ENCODE results near the gene ARHGAP42. TPM values are rescaled to one million over a fixed set of nuclear protein-coding genes. Genes with fewer than 3 reads are reported as not detected.
"Not testable (repeated sequence)": the region's sequence is repeated elsewhere in the genome, so short reads cannot be mapped to it uniquely, and the experiment has no call there.

Gene ARHGAP42
- polyA plus RNA-seq, 10 donors = 19.7 to 33.1 (median 26.6) TPM

GRCh38 chr11:100963375-100963774 lies 276.3 kb downstream of the ARHGAP42 start:
- no peak for DNase-seq

- peak in 1 of 3 donors; percentile 49 for DNase-seq
These were observed 277.3 kb downstream of the ARHGAP42 start for GRCh38 chr11:100964435-100964834.

DNA sequence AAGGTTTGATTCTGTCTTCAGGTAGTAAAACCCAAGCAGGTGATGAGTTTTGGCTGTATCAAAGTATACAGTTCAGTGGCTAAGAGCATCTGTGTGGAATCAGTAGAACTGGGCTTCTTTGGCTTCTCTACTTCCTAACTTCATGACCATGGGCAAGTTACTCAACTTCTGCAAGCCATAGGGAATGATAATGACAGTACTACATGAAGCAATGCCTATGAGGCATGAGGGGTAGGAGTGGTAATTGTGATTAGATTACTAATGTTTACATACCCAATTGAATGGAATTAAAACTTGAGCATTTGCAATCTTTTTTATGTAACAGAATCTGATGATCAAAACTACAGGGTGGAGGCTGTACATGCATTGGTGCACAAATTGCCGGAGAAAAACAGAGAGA lies 278.3 kb downstream of the ARHGAP42 start:
- DNase-seq = no peak

- no peak for DNase-seq
These were observed 279.3 kb downstream of the ARHGAP42 start for GRCh38 chr11:100966366-100966765.

DNA sequence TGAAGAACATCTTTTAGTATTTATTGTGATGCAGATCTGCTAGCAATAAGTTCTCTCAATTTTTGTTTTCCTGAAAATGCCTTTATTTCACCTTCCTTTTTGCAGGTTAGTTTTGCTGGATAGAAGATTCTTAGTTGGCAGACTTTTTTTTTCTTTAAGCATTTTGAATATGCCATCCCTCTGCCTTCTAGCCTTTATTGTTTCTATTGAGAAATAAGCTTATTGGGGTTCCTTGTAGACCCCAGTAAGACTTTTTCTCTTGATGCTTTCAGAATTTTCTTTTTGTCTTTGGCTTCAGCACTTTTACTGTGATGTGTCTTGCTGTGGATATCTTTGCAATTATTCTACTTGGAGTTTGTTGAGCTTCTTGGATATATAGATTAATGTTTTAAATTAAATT lies 281.9 kb downstream of the ARHGAP42 start:
- DNase-seq = no peak

- DNase-seq = peak in 1 of 3 donors; percentile 8
These were observed 283.4 kb downstream of the ARHGAP42 start for GRCh38 chr11:100970283-100971164.

DNA sequence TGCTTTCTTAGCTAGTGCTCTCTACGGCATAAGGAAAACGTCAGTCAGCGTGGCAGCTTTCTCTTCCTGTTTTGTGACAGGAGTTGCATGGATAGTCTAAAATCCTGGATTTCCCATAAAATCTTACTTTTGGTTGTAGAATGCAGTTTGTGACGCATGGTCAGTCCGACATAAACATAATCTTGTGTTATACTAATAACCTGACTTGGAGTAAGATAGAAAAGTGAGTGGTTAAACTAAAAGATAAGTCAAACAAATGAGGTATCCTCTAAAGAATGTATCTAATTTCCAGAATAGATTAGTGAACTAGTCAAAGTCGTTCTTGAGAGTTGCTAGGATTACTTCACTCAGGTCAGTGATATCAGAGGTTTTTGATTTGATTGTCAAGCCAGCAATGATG lies 285.0 kb downstream of the ARHGAP42 start:
- DNase-seq = no peak

DNA sequence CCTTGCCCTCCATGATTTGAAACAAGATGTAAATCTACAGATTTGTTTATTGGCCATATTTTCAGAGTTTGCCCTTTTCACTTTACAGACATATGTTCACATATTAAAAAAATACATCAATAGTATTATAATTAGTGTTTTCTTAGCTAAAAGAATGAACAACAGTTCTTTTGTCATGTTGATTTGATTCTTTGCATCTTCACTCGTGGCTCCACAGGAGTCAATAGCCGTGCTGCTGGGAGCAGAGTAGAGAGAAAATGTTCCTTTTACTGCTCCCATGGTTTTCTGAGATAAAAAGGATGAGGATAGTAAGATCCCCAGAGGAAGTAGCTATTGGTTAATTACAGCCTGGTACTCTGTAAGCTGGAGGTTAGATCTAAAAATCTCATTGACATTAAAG lies 291.4 kb downstream of the ARHGAP42 start:
- DNase-seq = no peak

DNA sequence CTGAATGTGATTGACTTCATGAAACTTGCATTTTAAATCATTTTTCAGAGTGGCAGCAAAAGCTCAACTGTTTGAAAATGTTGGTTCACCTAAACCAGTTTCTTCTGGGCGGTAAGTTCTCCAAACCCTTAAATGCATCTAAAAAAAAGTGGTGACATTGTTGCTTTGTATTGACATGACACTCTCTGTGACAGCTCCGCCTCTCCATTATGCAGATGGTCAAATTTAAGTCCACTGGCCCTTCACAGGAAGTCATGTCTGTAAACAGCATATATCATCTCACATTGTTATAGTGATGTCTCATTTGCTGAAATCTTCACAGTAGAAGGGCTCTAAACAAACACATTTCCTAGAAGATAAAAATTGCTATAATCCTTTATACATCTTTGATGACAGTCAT lies 291.9 kb downstream of the ARHGAP42 start:
- DNase-seq = no peak

GRCh38 chr11:100980156-100980555 lies 293.1 kb downstream of the ARHGAP42 start:
- peak in 2 of 3 donors; percentile 11 to 24 for DNase-seq

DNA sequence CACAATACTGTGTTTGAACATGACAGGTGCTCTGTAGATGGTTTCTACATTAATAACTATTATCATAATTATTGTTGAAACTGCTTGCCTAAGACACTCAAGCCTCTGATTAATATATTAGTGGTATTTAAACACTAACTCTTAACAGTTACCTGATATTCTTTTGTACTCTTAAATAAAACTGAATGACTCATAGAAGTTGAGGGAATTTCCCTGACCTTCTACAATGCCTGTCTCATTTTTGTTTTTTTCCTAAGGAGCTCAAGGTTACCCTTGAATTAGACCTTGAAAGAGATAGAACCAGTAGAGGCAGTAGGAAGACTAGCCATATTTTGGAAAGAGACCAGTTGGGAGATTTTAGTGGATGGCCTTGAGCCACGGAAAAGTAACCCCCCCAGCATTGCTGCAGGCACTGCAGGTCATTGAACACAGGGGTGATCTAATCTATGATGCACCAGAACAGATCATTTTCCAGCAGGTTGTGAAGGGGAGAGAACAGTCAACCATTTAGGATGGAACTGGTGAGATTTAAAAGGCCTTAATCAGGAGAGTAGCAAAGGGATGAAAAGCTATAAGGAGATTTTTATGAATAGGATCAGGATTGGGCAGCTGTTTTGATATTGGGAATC lies 294.2 kb downstream of the ARHGAP42 start:
- no peak for DNase-seq

GRCh38 chr11:100984668-100985067 lies 297.6 kb downstream of the ARHGAP42 start:
- no peak for DNase-seq

DNA sequence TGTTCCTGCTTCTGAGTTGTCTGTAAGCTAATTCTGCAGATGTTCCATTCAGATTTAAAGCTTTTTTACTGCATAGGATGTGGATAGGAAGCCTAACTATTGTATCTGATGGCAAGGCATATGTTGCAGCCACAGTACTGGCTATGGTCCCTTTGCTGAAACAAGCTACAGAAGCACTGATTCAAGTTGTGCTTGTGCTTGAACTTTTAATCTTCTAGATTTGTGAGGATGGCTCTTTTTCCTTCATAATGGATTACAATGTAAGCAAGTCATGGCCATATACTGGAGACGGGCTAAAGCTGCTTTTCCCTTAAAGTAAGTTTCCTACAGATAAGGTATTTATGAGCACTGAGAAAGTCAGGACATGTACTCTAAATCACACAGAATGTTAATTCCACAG lies 303.8 kb downstream of the ARHGAP42 start:
- no peak for DNase-seq

GRCh38 chr11:100991541-100991940 lies 304.5 kb downstream of the ARHGAP42 start:
- no peak for DNase-seq

GRCh38 chr11:100994966-100995365 lies 307.9 kb downstream of the ARHGAP42 start:
- no peak for DNase-seq

DNA sequence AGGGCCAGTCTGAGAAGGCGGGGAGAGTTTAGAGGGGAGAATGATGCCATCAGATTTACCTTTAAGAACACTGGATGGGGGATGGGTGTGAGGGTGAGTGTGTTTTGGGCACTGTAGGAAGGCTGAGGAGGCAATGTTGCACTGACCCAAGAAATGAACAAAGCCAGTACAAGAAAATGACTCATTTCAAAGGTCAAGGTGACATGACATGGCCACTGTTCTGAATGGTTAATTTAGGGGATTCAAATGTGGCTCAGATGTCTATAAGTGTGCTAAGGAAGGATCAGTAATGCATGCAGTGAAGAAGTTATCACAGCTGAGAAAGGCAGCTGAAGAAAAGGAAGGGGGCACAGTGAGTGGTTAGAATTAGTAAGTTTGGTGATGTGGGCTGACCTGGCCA lies 312.7 kb downstream of the ARHGAP42 start:
- DNase-seq = no peak

DNA sequence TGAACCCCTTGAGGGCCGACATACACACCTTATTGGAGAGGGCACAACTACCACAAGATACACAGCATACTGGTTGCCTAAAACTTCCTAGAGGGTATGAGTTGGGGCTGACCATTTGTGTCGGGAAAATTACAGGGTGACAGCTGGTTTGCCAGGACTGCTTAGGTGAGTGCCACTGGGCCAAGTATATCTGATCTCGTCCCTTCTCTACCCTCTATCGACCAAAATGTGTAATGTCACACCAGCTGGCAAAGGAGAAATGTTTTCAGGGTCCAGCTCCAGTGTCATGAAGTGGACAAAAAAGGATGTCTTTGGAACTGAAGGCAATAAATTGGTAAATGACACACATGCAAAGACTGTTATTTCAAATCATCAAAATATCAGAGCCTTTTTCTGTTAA lies 316.4 kb downstream of the ARHGAP42 start:
- no peak for DNase-seq

DNA sequence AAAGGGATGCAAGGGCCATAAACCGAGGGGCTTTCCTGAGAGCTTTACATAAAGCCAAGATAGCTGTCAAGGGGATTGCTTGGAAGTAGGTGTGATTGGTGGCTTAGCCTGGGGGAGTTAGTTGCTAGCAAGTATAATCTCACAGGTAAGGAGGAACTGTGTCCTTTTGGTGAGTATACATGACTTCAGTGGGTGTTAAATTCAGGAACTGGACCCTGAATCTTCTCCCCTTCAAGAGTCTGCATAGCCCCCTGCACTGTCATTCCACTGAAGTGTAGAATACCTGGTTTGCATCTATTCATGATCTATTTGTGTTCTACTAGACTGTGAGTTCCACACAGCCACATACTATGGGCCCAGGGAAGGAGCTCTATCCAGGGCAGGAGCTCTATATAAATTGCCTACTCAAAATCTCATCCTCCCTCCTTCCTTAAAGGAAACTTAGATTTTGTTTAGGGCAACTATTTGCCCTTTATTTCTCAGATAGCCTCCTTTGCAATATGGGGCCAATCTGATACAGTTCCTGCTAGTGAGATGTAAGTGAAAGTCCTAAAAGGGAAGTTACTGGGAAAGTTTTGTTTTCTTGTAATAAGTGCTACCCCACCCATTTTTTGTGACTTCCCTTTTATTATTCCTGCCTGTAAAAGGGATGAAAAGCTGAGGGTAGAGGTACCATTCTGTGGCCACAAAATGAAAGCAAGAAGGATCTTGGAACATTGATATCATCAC lies 322.0 kb downstream of the ARHGAP42 start:
- no peak for DNase-seq

DNA sequence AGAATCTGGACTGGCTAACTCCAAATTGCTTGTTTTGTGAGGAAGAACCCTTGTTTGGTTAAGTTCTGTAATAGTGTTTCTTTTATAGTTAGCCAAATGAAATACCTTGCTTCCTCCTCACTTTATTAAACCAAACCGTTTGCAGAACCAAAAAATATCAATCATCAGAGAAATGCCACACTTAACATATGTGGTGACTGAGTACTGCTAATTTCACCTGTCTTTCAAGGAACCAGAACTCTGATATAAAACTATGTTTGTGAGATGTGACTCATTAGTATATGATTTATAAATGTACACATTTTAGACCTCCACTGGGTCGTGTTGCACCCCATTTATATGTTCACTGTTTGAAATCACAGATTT lies 322.6 kb downstream of the ARHGAP42 start:
- no peak for DNase-seq

GRCh38 chr11:101010899-101011298 lies 323.8 kb downstream of the ARHGAP42 start:
- no peak for DNase-seq

- no peak for DNase-seq
These were observed 324.8 kb downstream of the ARHGAP42 start for GRCh38 chr11:101011881-101012280.

- not testable (repeated sequence) for DNase-seq
These were observed 326.6 kb downstream of the ARHGAP42 start for GRCh38 chr11:101013702-101014101.
